Fibroblast of peridontal ligament (primary cell): Measurements from ENCODE around the gene CHI3L1.

Source experiments
- DNase-seq: peaks from one replicate; pipeline ENCODE4 v3.0.0-alpha.2; 2010; ENCODE audit errors: extremely low read depth

CHI3L1 gene

DNA sequence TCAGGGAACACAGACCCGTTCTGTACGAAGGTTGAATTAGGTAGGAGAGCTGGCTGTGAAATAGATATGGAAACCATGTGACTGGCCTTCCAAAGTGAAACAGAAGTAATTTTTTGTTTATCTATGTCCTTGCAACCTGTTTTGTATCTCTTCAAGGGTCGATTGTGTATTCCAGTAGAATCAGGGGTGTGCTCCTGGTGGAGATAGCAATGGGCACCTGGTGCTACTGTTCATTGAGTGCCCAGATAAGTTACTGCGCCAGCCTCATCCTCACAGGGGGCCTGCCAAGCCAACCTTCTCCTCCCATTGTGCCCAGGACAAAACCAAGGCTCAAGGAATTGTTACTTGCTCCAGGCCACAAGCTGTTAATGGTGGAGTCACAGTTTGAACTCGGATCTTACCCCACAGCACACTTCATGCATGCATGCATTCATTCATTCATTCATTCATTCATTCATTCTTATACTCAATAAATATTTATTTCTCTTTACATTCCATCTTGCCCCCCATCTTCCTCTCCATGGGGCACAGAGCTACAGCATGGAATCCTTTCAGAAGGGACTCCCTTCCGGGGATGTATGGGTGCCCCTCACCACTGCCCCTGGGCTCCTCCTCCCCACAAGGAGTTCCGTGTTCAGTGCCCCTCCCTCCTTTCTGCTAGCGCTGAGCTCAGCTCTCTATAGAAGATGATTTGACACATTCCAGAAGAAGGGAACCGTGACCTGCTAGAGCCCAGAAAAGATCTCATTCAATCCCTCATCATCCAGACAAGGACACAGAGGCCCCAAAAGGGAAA lies 34.9 kb downstream of the CHI3L1 start:
- DNase-seq = no peak

GRCh38 chr1:203150511-203151297 lies 35.8 kb downstream of the CHI3L1 start:
- DNase-seq = no peak

- no peak for DNase-seq
Measured at GRCh38 chr1:203149188-203149840, 37.2 kb downstream of the CHI3L1 start.

- DNase-seq = no peak
Measured at GRCh38 chr1:203148579-203148978, 37.9 kb downstream of the CHI3L1 start.

DNA sequence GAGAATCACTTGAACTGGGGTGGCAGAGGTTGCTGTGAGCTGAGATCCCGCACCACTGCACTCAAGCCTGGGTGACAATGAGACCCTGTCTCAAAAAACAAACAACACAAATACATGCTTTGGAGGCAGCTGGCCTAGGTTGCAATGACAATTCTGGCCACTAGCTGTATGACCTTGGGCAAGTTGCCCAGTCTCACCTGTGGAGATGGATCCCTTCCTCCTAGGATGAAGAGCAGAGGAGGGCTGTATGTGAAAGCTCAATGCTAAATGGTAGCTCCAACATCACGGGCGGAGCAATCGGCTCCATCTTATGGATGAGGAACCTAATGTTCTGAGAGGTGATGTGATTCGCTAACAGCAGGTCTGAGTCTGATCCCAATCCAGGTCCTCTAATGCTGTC lies 38.4 kb downstream of the CHI3L1 start:
- DNase-seq = no peak

DNA sequence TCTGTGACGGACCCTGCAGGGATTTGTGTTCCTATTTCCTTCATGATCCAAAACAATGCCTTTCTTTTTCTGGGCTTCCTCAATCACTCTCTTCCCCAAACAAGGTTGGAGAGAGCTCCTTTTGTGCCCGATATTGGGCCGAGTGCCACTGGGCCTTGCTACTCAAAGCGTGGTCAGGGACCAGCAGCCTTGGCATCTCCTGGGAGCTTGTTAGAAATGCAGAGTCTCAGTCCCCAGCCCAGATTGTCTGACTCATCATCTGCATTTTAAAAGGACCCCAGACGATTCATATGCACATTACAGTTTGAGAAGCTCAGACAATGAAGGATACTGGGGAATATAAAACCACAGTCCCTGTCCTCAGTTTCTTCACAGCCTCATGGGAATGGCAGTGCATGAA lies 39.1 kb downstream of the CHI3L1 start:
- DNase-seq = no peak

DNA sequence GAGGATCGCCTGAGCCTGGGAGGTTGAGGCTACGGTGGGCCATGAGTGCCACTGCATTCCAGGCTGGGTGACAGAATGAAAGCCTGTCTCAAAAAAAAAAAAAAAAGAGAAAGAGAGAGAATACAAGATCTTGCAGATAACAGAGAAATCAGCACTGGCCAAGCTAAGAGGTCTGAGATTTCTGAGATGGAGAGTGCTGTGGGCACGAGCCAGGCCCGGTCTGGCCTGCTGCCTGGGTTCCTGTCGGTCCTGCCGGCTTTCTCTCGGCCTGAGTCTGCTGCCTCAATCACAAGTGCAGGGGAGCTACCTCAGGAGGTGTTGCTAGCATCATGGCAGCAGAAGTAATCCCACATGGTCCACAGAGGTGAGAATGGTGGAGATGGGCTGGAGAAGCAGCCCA lies 40.0 kb downstream of the CHI3L1 start:
- no peak for DNase-seq

DNA sequence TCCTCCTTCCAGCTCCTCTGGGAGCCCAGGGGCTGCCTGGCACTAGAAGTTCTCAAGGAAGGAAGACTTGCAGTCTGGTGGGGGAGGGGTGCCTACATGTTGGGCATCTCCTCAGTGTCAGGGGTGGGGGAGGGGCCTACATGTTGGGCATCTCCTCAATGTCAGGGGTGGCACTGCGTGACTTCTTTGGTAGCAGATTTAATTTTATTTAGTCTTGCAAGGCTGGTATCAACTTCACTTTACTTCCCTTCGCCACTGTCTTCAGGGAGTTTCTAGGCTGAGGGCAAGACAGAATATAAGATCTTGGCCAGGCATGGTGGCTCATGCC lies 40.5 kb downstream of the CHI3L1 start:
- no peak for DNase-seq

DNA sequence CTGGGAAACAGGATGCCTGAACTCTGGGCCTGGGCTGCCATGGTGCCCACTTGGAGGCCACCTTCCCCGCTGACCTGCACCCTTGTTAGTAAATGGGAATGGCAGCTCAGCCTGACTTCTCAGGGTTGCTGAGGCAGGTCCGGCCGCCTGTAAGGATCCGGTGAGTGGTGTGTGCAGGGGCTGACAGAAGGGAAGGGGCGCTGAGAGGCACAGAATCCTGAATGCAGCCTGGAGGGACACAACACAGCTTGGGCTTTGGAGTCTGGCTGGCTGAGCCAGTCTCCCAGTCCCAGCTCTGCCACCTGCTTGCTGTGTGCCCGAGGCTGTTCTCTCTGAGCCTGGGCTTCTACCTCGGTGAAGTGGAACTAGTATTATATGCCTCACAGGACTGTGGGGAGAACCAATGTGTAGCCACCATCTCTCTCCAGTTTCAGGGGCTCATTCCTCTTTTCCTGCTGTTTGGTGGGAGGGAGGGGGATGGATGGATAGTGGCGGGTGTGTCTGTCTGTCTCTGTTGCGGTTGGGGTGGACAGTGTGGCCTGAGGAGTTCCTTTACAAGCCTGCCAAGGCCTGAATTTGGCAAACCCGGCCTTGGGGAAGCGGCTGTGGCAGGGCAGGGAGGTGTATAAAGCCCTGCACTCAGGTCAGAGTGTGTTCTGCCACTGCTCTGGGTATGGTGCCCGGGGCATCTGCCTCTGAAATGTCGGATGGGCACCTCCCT lies 41.0 kb downstream of the CHI3L1 start:
- DNase-seq = no peak

GRCh38 chr1:203144661-203145060 lies 41.8 kb downstream of the CHI3L1 start:
- no peak for DNase-seq

- no peak for DNase-seq
Measured at GRCh38 chr1:203143641-203144040, 42.9 kb downstream of the CHI3L1 start.

DNA sequence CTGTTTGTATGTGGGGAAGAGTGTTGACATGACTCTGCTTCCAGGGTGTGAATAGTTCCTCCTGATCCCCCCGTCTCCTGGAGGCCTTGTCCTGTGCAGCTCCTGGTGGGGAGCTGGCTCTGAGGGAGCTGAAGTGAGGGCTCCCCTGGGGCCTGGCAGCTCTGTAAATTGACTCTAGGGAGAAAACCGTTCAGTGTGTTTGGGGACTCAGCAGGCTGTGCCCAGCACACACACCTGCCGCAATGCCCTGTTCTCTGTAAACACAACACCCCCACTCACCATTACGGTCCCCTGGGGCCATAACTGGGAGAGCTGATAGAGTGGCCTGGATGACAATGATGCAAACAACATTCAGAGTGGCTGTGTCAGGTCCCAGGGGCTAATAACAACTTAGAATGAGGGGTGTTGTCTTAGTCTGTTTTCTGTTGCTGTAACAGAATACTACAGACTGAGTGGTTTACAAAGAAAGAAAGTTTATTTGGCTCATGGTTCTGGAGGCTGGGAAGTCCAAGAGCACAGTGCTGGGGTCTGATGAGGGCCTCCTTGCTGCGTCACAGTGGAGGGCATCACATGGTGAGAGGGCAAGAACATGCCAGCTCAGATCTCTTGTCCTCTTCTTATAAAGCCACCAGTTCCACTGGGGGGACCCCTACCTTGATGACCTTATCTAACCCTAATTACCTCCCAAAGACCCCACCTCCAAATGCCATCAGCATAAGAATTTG lies 43.7 kb downstream of the CHI3L1 start:
- DNase-seq = no peak

DNA sequence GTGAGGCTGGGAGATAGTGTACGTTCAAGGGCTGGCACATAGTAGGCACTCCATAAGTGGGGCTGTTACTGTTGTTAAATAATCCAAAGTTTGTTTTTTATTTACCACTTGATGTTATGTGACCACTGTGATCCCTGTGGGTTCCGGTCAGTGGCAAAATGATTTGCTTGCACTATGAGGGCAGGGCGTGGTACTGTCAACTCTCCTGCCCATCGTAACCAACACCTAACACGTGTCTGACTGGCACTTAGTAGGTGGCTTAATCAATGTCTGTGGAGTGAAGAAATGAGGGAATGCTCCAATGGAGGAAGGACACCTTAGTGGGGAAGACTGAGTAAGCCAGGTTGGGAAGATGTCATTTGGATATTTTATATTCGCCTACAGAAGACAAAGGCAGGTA lies 44.4 kb downstream of the CHI3L1 start:
- DNase-seq = no peak

- DNase-seq = no peak
Measured at GRCh38 chr1:203140743-203141520, 45.6 kb downstream of the CHI3L1 start.

DNA sequence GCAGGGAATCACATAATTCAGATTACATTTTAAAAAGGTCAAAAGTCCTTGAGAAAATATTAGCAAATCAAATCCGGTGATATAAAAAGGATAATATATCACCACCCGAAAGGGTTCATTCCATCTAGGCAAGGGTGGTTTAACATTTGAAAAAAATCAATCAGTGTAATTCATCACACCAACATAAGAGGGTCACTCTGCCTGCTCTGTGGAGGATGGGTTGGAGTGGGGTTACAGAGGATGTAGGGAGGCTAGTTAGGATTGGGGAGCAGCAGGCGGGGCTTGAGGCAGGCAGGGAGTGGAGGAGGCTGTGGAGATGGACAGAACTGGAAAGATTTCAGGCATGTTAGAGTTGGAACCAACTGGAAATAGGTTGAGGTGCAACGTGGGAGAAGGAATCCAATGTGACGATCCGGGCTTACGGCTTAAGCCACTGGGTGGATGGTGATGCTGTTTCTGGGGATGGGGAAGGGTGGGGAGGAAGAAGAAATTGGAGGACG lies 46.5 kb downstream of the CHI3L1 start:
- DNase-seq = no peak

- DNase-seq = no peak
Measured at GRCh38 chr1:203138066-203138465, 48.4 kb downstream of the CHI3L1 start.

DNA sequence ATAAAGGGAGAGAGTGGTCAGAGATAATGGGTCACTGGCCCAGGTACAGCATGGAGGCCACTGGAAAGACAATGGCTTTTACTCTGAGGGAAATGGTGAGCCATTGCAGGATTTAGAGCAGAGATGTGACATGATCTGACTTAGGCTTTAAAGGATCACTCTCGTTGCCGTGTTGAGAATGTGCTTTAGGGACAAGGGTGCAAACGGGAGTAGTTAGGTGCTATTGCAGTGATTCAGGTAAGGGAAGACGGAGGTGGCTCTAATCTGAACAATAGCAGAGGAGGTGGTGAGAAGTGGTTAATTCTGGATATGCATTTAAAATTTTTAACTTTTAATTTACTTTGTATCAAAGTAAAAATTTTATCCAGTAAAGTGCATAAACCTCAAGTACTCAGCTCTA lies 49.2 kb downstream of the CHI3L1 start:
- no peak for DNase-seq

- no peak for DNase-seq
Measured at GRCh38 chr1:203136409-203137042, 50.0 kb downstream of the CHI3L1 start.

GRCh38 chr1:203135636-203136305 lies 50.7 kb downstream of the CHI3L1 start:
- no peak for DNase-seq
